ENCODE results near the gene ZIC2.

ZIC2 gene

DNA sequence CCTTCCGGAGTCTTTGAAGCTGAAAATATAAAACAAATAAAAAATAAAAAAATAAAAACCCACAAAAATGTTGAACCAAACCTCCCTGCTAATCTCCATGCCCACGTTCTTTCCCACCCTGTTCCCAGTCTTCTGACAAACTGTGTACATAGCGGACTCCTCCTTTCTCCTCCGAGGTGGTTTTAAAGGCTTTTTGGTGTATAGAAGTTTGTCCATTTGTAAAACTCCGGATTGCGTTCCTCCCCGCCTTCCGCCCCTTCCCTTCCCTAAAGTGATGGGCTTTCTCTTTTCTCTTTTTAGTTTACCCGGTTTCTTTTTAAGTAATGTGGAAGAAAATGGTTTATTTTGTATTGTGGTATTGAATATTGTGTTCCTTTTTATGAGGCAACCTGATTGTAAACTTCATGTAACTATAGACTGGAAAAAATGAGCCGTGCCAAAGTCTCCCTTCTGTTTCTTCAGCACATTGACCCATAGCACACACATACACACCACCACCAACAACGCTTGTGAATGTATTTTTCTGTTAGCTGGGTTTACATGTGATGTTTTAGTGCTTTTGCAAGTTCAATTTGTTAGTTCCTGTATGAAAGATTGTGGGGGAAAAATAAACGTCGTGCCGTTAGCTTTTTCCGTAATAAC lies 4.4 kb downstream of the ZIC2 start:
- no peak for DNase-seq (ENCODE audit: low read depth in 1 of 2, low spot score in 1 of 2)

DNA sequence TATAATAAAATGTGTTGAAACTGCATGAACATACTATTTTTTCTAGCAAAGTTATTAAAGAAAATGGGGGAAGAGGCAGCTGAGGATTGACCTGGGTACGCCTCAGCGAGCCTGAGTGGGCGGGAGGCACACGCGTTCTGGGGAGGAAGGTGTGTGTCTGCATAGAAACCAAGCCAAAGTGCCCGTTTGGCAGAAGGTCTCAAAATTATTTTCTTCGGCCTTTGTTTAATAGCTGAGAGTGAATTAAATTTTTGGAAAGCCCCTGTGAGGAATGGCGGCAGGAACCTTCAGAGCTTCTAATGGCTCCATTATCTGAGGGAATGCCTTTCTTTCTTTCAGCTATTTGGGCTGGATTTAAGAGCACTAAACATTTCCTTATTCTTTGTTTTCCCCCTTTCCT lies 5.2 kb downstream of the ZIC2 start:
- no peak for DNase-seq (ENCODE audit: low read depth in 1 of 2, low spot score in 1 of 2)

DNA sequence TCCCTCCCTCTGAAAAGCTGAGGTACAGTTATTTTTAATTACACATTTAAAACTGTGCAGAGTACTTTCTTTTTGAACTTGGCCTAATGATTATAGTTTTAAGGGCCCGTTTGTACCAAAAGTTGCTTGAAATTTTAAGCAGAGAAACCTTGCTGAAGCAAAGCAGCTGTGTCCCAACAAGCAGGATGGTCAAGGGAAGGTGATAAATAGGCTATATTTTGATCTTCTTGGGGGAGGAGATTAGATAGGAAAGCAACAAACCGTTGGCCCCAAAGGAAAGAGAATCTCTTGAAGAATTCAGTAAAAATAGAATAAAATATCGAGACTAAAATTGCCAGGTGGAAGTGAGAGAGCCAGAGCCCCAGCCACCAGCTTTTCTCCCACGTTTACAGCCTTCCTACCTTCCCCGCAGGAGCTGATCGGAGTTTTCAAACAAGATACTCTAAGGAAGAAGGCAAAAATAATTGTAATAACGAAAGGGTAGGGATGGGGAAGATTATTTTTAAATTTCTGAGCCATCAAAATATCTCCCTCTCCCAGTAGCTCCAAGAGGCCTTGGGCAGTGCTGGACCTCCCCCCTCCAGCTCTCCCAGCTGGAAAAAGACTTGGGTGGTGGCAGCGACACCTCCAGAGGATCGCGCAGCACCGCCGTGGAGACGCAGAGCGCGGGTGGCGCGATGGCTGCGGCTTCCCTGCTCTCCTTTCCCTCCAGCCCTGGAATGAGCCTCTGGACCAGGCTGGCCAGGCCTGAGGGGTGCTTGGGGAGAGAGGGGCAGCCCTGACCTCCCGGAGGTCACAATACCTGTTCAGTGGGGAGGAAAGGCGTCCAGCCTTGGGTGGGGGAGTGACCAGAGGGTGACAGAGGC lies 5.8 kb downstream of the ZIC2 start:
- DNase-seq (ENCODE audit: low read depth in 1 of 2, low spot score in 1 of 2), result no peak

DNA sequence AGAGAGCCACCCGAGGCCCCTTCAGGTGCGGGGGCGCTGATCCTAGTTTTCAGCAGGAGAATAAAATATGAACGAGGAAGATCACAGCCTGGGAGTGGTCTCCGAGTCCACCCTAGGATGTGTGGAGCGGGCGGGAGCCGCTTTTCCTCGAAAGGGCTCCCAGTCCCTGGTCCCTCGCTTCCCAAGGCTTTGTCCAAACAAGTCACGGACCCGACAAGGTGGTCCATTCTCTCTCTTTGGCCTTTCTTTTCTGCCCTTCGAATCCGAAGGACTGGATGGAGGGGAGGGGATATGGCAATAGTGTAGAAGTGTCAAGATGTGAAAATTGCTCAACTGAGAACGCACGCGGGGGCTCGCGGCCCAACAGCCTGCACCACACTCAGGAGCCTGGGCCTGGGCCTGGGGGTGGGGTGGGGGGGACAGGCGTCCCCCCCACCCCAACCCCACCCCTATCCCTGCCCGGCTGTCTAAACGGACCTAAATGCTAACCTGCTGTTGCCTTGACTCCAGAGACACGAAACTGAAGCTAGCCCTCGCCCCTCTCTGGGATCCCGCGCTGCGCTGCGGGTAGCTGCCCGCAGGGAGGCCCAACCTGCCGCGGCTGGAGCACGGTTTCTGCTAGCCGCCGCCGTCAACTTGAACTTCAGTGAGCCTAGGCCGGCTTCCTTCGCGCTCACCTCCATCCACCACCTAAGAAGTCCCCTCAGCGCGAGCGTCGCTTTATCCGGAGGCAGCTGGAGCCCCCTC lies 7.1 kb downstream of the ZIC2 start:
- DNase-seq (ENCODE audit: low read depth in 1 of 2, low spot score in 1 of 2), result no peak

DNA sequence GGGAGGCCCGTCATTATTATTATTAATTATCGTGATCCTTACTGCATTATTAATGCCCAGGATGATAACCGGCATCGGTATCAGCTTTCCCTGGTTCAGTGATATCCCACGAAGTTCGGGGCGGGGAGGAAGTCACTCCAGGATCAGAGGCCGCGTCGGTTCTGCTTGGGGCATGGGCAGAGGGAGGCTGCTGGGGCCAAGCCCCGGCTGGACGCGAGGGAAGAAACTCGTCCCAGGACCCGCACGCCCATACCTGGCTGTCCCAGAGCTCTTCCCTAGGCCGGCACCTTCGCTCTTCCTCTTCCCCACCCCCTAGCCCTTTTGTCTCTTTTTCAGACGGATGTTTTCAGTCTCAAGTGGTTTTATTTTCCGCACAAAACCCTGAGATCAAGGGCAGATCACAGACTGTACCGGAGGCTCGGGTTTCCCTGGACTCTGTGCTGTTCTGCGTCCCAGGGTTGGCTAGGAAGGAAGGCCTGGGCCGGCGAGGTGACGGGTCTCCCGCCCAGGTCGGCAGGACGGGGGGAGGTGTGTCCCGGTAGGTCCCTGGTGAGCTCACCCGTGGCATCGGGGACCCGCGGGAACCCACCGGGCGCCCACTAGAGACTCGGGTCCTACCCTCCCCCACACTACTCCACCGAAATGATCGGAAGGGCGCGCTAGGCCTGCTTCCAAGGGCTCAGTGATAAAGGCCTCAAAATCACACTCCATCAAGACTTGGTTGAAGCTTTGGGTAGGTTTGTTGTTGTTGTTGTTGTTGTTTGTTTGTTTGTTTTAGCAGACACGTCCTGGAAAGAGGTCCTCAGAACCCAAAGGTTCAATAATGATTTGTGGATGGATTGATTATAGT lies 7.9 kb downstream of the ZIC2 start:
- no peak for DNase-seq (ENCODE audit: low read depth in 1 of 2, low spot score in 1 of 2)

DNA sequence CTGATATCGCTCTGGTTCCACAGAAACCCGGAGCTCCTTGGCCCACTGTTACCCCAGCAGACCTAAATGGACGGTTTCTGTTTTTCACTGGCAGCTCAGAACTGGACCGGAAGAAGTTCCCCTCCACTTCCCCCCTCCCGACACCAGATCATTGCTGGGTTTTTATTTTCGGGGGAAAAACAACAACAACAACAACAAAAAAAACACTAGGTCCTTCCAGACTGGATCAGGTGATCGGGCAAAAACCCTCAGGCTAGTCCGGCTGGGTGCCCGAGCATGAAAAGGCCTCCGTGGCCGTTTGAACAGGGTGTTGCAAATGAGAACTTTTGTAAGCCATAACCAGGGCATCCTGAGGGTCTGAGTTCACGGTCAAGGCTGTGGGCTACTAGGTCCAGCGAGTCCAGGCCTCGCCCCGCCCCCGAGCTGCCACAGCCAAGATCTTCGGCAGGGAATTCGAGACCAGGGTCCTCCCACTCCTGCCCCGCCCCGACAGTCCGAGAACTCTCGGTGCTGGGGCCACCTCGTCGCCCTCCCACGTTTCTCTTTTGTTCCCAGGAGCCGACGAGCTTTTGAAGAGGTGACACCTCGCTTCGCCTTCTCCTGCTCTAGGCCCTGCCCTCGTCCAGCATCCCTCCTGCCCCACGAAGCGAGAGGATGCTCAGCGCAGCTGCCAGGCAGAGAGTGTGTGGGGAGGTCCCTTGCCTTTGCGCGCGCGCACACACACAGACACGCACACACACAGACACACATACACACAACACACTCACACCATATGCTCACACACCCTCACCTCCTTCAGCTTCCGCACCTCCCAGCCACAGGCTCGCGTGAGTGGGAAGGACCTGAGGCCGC lies 8.8 kb downstream of the ZIC2 start:
- DNase-seq (ENCODE audit: low read depth in 1 of 2, low spot score in 1 of 2), result no peak

DNA sequence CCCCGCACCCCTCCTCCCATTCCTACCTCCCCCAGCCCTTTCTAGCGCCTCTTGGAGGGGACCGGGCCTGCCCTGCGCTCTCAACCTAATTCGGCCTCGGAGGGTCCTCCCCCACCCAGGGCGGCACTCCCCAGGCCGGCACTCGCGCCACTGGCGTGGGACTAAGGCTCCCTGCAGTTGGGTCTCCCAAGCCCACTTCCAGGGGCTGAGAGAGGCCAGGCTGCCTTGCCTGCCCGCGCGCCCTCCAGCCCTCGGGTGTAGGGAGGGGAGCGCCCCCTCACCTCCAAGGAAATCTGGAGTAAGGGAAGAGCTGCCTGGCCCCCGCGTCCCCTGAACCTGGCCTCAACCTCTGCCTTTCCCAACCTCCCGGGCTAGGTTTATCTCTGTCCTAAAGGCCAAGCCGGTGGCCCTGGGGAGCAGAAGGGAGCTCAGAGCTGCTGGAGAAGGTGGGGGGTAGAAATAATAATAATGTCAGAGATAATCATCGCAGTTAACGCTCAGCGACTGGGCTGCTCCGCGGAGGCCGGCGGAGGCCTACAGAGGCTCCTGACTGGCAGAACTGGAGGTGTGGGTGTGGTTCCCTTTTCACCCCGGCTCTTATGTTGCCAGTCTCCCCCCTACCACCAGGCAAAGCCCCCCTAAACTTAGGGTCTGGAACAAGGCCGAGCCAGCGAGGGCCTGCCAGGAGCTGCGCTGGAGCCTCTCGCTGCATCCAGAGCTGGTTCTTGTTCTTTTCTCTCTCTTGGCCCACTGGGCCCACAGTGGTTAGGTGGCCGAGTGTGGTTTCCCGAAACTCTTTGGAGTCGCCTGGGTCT lies 9.6 kb downstream of the ZIC2 start:
- no peak for DNase-seq (ENCODE audit: low read depth in 1 of 2, low spot score in 1 of 2)

DNA sequence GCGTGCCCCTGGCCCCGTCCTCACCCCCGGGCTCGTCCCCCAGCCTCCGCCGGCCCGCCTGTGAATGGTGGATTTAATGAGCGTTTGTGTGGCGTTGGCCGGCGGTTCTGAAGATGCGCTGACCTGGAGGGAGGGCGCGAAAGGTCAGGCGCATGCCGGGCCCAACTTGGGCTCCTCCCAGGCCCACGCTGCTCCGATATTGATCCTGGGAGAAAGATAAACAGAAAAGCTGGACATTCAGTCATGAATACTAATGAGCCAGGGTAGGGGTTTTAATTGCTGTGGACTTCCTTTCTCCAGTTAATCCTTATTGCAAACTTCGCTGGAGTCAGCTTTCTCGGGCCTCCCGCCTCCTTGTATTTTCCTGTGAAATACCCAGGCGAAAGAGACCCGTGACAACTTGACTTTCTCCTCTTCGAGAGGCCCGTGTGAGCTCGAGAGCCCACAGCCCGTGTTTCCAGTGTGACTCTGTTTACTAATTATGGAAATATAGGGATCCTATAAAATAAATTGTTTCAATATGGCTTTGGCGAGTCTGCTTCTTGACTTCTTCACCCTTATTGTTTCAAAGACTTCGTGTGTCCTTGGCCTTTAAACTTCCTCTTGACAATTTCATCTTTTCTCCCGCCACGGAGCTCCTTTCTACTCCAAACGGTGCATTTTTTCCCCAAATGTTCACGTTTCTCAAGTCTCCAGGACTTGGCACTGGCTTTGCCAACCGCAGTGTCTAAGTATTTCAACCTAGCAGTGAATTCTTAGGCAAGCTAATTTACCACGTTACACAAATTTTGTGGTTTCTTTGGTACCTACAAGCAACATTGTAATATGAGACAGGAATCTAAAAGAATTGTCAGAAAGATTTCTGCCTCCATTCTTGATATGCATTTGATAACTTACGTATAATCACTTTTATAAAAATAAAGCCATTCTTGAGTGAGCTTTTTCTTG lies 10.5 kb downstream of the ZIC2 start:
- no peak for DNase-seq (ENCODE audit: low read depth in 1 of 2, low spot score in 1 of 2)

DNA sequence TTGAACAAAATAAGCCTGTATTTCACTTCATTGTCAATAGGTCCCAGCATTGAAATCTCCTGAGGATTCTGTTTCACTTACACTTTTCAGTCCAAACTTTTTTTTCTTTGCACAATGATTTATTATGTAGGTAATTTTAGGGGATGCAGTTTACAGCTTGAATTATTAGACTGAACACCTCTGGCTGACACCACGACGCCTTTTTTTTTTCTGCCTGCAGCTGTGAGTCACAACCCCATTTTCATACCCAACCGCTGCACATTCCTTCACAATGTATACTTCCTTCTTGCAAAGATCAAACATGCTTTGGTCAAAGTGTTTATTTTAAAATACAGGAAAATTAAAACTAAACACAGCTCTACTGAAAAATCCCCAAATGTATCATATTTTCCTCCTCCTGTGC lies 11.4 kb downstream of the ZIC2 start:
- DNase-seq (ENCODE audit: low read depth in 1 of 2, low spot score in 1 of 2), result no peak

DNA sequence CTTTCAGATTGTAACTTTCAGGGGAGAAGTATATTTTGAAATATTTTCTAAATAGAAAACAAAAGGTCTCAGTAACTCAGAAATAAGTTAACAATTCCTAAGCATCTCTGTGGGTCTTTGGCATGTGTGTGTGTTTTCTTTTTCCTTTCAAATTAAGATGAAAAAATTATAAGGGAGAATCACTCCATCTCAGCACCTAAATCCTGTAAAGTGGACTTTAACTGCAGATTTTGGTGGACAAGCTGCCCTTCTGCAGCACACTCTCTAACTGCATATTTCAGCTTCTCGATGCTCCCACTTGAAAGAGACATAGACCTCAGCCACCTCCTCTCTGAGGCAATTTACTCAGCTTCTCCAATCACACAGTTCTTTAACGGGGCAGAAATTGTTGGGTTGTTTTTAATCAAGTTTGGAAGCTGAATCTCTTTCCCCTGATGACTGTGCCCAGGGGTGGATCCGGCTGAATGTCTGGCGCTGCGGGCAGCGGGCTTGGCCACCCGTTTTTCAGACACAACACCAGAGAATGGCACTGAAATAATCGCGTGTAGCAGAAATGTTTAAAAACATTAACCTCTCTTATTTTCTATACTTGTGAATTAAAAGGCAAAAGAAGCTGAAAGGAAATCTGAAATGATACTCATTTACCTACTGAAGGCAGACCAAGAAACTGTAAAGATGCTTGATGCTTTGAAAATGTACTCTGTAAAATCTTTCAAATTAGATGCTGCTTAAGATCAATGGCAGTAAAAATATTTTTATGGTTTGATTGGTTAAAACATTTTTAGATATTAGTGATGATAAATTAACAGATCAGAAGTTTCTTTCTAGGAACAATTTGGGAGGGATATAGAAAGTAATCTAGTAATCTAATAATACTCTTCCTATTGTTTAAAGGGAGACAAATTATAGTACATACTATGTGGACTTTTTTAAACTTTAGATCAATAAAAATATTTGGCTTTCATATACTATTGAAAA lies 12.4 kb downstream of the ZIC2 start:
- no peak for DNase-seq (ENCODE audit: low read depth in 1 of 2, low spot score in 1 of 2)

DNA sequence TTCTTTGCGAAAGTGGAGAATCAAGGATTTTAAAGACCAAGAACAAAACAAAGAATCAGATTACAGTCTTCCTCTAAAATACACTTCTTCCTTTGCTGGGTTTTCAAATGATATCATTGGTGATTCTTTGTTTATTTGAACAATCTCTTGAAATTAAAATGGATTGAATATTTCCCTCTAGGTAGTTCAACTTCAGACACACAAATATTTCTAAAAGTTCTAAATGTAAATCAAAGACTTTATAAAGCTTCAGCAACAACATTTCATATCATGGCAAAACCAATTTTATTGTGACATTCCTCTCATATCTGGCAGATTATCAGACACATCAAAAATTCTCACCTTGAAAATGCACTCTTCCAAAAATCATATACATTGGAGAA lies 13.0 kb downstream of the ZIC2 start:
- DNase-seq (ENCODE audit: low read depth in 1 of 2, low spot score in 1 of 2), result no peak

DNA sequence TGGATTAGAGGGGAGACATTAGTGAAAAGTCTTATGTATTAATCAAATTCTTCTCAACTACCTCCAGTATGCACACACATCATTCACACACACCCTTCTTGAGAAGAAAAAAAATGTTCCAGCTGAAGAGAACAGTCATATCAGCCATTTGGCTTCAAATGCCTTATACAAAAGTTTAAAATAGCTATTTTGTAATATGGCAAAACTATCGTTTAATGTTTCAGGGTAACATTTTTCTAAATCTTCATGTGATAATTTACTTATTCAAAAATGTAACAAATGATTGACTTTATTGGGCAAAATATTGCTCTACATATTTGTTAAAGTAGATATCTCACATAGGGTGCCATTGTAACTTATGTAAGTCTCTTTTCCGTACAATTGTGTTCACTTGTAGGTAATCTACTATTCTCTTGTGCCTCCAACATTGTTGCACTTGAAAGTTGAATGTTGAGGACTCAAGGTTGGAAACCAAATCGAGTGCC lies 13.6 kb downstream of the ZIC2 start:
- DNase-seq (ENCODE audit: low read depth in 1 of 2, low spot score in 1 of 2), result no peak

DNA sequence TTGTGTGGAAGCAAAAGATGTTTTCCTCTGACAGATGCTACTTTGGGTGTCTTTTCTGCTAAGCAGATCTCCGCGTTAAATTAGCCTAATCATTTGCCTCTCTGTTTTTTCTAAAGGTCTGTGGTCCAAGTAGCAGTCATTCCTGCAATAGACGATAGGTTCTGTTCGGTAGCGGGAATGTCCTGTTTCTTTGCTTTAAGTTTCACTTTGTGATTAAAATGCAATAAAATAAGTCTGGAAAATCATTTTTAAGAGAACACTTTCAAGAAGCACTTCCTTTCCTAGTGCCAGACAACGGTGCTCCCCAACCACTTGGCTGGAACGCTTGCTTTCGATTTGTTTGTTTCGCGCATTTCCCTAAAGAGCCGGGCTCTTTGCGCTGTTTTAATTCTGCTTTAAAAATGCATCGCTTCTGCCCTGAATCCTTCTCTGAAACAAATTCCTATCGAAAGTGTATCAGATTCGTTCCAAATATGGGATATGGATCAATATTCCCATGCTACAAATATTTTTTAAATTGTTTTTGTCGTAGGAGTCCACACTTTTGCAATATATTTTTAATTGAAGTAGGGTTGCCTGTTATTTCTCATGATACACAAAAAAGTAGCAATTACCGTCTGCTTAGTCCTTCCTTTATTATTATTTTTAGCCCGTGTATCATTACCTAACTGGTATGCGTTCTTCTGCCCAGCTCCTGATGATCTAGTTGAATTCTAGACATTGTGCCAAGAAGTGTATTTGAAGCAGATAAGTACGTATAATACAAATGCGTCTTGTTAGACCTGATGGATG lies 14.2 kb downstream of the ZIC2 start:
- DNase-seq (ENCODE audit: low read depth in 1 of 2, low spot score in 1 of 2), result no peak

DNA sequence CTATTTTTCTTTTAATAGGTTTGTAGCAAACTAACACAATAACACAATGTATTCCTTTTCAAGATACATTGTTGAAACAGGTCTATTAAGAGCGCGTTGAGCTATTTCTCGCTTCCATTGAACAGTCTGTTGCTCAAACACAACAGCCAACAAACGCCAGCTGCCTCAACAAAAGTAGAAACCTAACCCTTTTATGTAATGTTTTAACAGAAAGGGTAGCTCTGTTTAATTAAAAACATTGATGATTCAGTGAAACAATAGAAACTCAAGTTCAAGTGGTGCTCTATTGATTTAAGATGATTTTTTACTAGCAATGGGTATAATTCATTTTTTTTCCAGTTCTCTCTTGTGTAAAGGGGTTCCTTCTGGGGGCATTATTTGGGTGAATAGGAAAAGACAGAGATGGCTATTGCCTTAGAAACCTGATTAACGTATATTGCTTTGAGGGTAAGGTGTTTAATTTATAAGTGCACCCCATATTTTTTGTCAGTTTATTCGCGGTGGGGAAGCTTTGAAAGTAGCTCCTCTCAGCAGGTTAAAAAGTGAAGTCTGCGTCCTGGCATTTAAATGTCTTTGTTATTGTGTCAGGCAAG lies 14.9 kb downstream of the ZIC2 start:
- DNase-seq (ENCODE audit: low read depth in 1 of 2, low spot score in 1 of 2), result no peak

DNA sequence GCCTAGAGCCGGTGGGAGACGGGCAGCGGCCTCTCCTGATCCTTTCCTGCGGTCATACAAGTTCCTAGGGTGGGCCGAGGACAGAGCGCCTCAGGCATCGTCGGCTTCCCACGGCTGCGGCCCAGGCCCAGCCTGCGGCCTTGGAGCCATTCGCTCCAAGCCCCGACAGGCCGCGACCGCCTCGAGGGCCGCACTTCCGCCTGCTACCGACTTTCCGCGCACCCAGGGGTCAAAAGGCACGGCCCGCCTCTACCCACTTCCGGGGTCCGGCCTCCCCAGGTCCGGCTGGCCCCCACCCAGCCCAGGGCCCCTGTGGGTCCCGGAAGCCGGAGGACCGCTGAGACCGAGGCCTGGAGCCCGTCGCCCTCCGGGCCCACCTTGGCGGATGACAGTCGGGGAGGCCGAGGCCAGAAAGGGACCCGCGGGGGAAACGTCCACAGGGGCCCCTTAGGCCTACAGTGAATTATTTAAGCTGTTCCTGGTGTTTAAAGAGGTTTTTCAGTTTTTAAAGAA lies 16.2 kb downstream of the ZIC2 start:
- no peak for DNase-seq (ENCODE audit: low read depth in 1 of 2, low spot score in 1 of 2)

DNA sequence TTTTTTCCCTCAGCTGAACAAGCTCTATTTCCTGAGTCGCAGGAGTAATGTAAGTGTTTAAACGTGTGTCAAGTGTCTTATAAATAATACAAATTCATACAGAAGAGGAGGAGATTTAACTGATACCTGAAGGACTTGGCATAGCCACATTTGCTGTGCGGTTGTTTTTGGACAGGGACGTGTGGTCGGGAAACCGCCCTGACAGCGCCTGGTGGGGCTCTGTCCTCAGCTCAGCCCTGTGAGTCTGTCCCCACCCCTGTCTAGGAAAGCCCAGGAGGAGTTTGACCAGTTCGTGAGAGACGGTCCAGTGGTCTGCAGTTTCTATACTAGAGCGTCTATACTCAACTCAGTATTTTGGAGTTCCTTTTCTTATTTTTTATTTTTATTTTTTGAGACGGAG lies 16.7 kb downstream of the ZIC2 start:
- DNase-seq (ENCODE audit: low read depth in 1 of 2, low spot score in 1 of 2), result no peak
